Measurements from ENCODE around the gene RANBP10.

Gene RANBP10

GRCh38 chr16:67775273-67775672, 31.1 kb downstream of the RANBP10 start:
- TF ChIP-seq EZH2 (IDR thresholded peaks at IDR 0.05; ENCODE audit: borderline replicate concordance, low read depth, low read length, severe bottlenecking) (no peak), CTCF (IDR thresholded peaks at IDR 0.05; ENCODE audit: borderline replicate concordance, extremely low read depth, low read length, poor library complexity, severe bottlenecking) (no peak)
- no peaks in the 10 kb centered on the region for H3K9me3 ChIP-seq (ENCODE audit: insufficient read depth, low read length, severe bottlenecking)
- no peaks in the 10 kb centered on the region for H3K27me3 ChIP-seq (ENCODE audit: insufficient read depth, low read length, poor library complexity)
- H4K20me1 ChIP-seq (ENCODE audit: insufficient read depth, low read length): peaks cover 4% of the 10 kb centered on the region
- no peak overlapping the region for H3K27ac ChIP-seq (ENCODE audit: low read length)
- H3K4me3 ChIP-seq (ENCODE audit: low read depth in 1 of 2, low read length in 2 of 2): no peak overlapping the region
- H3K4me2 ChIP-seq (ENCODE audit: insufficient read depth, low read length): no peak overlapping the region
- no peak overlapping the region for H2AFZ ChIP-seq (ENCODE audit: low read depth, low read length)
- H3K9ac ChIP-seq (ENCODE audit: low read depth, low read length): no peak overlapping the region
- H3K36me3 ChIP-seq (ENCODE audit: insufficient read depth, low read length): peaks cover 12% of the 10 kb centered on the region
- DNase-seq (no peak), ATAC-seq (ENCODE audit: insufficient read depth, low read depth) (no peak)
- H3K79me2 ChIP-seq (ENCODE audit: insufficient read depth, low read length): peaks cover 41% of the 10 kb centered on the region
- H3K4me1 ChIP-seq (ENCODE audit: insufficient read depth, low read length): no peaks in the 10 kb centered on the region

GRCh38 chr16:67774457-67774853, 31.9 kb downstream of the RANBP10 start:
- DNase-seq (no peak), ATAC-seq (ENCODE audit: insufficient read depth, low read depth) (no peak)
- Histone ChIP-seq H3K4me2 (ENCODE audit: insufficient read depth, low read length) (no peak overlapping the region), H3K9ac (ENCODE audit: low read depth, low read length) (no peak overlapping the region), H4K20me1 (ENCODE audit: insufficient read depth, low read length) (peaks cover 4% of the 10 kb centered on the region), H3K9me3 (ENCODE audit: insufficient read depth, low read length, severe bottlenecking) (no peaks in the 10 kb centered on the region), H3K4me1 (ENCODE audit: insufficient read depth, low read length) (no peaks in the 10 kb centered on the region), H3K27ac (ENCODE audit: low read length) (no peak overlapping the region), H2AFZ (ENCODE audit: low read depth, low read length) (no peak overlapping the region), H3K79me2 (ENCODE audit: insufficient read depth, low read length) (peaks cover 37% of the 10 kb centered on the region), H3K36me3 (ENCODE audit: insufficient read depth, low read length) (peaks cover 16% of the 10 kb centered on the region), H3K4me3 (ENCODE audit: low read depth in 1 of 2, low read length in 2 of 2) (no peak overlapping the region), H3K27me3 (ENCODE audit: insufficient read depth, low read length, poor library complexity) (no peaks in the 10 kb centered on the region)
- TF ChIP-seq EZH2 (IDR thresholded peaks at IDR 0.05; ENCODE audit: borderline replicate concordance, low read depth, low read length, severe bottlenecking): no peak
- TF ChIP-seq CTCF (IDR thresholded peaks at IDR 0.05; ENCODE audit: borderline replicate concordance, extremely low read depth, low read length, poor library complexity, severe bottlenecking): no peak

GRCh38 chr16:67773569-67774456, 32.5 kb downstream of the RANBP10 start:
- H3K4me1 ChIP-seq (ENCODE audit: insufficient read depth, low read length): no peaks in the 10 kb centered on the region
- H3K4me3 ChIP-seq (ENCODE audit: low read depth in 1 of 2, low read length in 2 of 2): no peak overlapping the region
- no peaks in the 10 kb centered on the region for H3K9me3 ChIP-seq (ENCODE audit: insufficient read depth, low read length, severe bottlenecking)
- peaks cover 35% of the 10 kb centered on the region for H3K79me2 ChIP-seq (ENCODE audit: insufficient read depth, low read length)
- H3K4me2 ChIP-seq (ENCODE audit: insufficient read depth, low read length): no peak overlapping the region
- no peak overlapping the region for H3K27ac ChIP-seq (ENCODE audit: low read length)
- H4K20me1 ChIP-seq (ENCODE audit: insufficient read depth, low read length): peaks cover 4% of the 10 kb centered on the region
- H3K27me3 ChIP-seq (ENCODE audit: insufficient read depth, low read length, poor library complexity): no peaks in the 10 kb centered on the region
- no peak for ATAC-seq (ENCODE audit: insufficient read depth, low read depth)
- H2AFZ ChIP-seq (ENCODE audit: low read depth, low read length): no peak overlapping the region
- peaks cover 16% of the 10 kb centered on the region for H3K36me3 ChIP-seq (ENCODE audit: insufficient read depth, low read length)
- no peak for DNase-seq
- no peak overlapping the region for H3K9ac ChIP-seq (ENCODE audit: low read depth, low read length)
- no peak for TF ChIP-seq EZH2 (IDR thresholded peaks at IDR 0.05; ENCODE audit: borderline replicate concordance, low read depth, low read length, severe bottlenecking)

- Histone ChIP-seq H3K36me3 (ENCODE audit: insufficient read depth, low read length) (peaks cover 16% of the 10 kb centered on the region), H3K79me2 (ENCODE audit: insufficient read depth, low read length) (peaks cover 35% of the 10 kb centered on the region), H3K4me3 (ENCODE audit: low read depth in 1 of 2, low read length in 2 of 2) (no peak overlapping the region), H4K20me1 (ENCODE audit: insufficient read depth, low read length) (peaks cover 4% of the 10 kb centered on the region), H3K4me1 (ENCODE audit: insufficient read depth, low read length) (no peaks in the 10 kb centered on the region), H3K27me3 (ENCODE audit: insufficient read depth, low read length, poor library complexity) (no peaks in the 10 kb centered on the region), H2AFZ (ENCODE audit: low read depth, low read length) (no peak overlapping the region), H3K9me3 (ENCODE audit: insufficient read depth, low read length, severe bottlenecking) (no peaks in the 10 kb centered on the region), H3K27ac (ENCODE audit: low read length) (no peak overlapping the region), H3K9ac (ENCODE audit: low read depth, low read length) (no peak overlapping the region), H3K4me2 (ENCODE audit: insufficient read depth, low read length) (no peak overlapping the region)
- DNase-seq (no peak), ATAC-seq (ENCODE audit: insufficient read depth, low read depth) (no peak)
- no peak for TF ChIP-seq EZH2 (IDR thresholded peaks at IDR 0.05; ENCODE audit: borderline replicate concordance, low read depth, low read length, severe bottlenecking)
These were observed 33.3 kb downstream of the RANBP10 start for GRCh38 chr16:67773099-67773498.
